Keratinocyte (primary cell): ENCODE data around the gene GPC4.

ENCODE experiments used
- CTCF ChIP-seq, 3 experiments: IDR thresholded peaks in 1 of 3; conservative IDR thresholded peaks in 1 of 3; optimal IDR thresholded peaks in 1 of 3; 2 replicates in 2 of 3; 3 replicates in 1 of 3; pipeline versions ENCODE3 to v1.5.1; 2011; ENCODE audit warnings: low read length in 3 of 3, mild to moderate bottlenecking in 3 of 3, moderate library complexity in 2 of 3, control low read depth in 1 of 3, inconsistent platforms in 1 of 3; ENCODE audit not compliant: insufficient read depth in 2 of 3; ENCODE audit errors: extremely low read depth in 1 of 3
- EZH2 ChIP-seq: IDR thresholded peaks from one replicate; pipeline ENCODE4 v1.6.1; 2012; ENCODE audit warnings: inconsistent platforms, mild to moderate bottlenecking, low read length, moderate library complexity

- TF ChIP-seq CTCF (optimal IDR thresholded peaks at IDR 0.05 in 1 of 3, IDR thresholded peaks at IDR 0.05 in 1 of 3, conservative IDR thresholded peaks at IDR 0.05 in 1 of 3; ENCODE audit: extremely low read depth in 1 of 3, insufficient read depth in 2 of 3, low read length in 3 of 3) (no peak), EZH2 (no peak)
These were observed 20.5 kb downstream of the GPC4 start for GRCh38 chrX:133394765-133395164.
